SK-N-SH treated with all-trans-retinoic acid at 6 μM for 48 hours (cell line): ENCODE data around the gene DYRK3.

Experiments
- ATAC-seq: fragments of 200-7000 bp; cut with Tn5 transposase; 3 replicates; pipeline ENCODE4 v1.9.1; 2020; ENCODE audit warnings: mild to moderate bottlenecking, moderate library complexity
- ARNTL ChIP-seq: fragments of 450-650 bp; formaldehyde crosslinking; IDR thresholded peaks from 2 replicates; pipeline ENCODE4 v1.5.0; 2020; ENCODE audit warnings: low read depth, mild to moderate bottlenecking, moderate library complexity, borderline replicate concordance
- CREB5 ChIP-seq: fragments of 250-450 bp; sonication (Bioruptor Pico); IDR thresholded peaks from 2 replicates; pipeline ENCODE4 v1.5.1; 2020; ENCODE audit warnings: low read depth, mild to moderate bottlenecking, moderate library complexity
- CSDC2 ChIP-seq: fragments of 250-450 bp; sonication (Bioruptor Pico); IDR thresholded peaks from 2 replicates; pipeline ENCODE4 v1.5.0; 2020; ENCODE audit warnings: mild to moderate bottlenecking, moderate library complexity
- CSRNP3 ChIP-seq: fragments of 250-450 bp; sonication (Bioruptor Pico); IDR thresholded peaks from 2 replicates; pipeline ENCODE4 v1.5.1; 2021; ENCODE audit warnings: mild to moderate bottlenecking, moderate library complexity
- ESRRG ChIP-seq: fragments of 250-450 bp; sonication (Bioruptor Pico); IDR thresholded peaks from 2 replicates; pipeline ENCODE4 v1.6.1; 2021; ENCODE audit warnings: mild to moderate bottlenecking
- OSR1 ChIP-seq: fragments of 250-450 bp; sonication (Bioruptor Pico); IDR thresholded peaks from 2 replicates; pipeline ENCODE4 v1.8.0; 2022; ENCODE audit warnings: moderate library complexity, mild to moderate bottlenecking, inconsistent platforms
- PATZ1 ChIP-seq: fragments of 250-450 bp; sonication (Bioruptor Pico); IDR thresholded peaks from 2 replicates; pipeline ENCODE4 v1.8.0; 2020; ENCODE audit warnings: mild to moderate bottlenecking, moderate library complexity, borderline replicate concordance
- POU6F1 ChIP-seq: fragments of 250-450 bp; sonication (Bioruptor Pico); IDR thresholded peaks from 2 replicates; pipeline ENCODE4 v1.8.0; 2021; ENCODE audit warnings: low read depth, mild to moderate bottlenecking, moderate library complexity, borderline replicate concordance
- PPARA ChIP-seq: fragments of 250-450 bp; sonication (Bioruptor Pico); IDR thresholded peaks from 2 replicates; pipeline ENCODE4 v1.5.0; 2020; ENCODE audit warnings: mild to moderate bottlenecking, borderline replicate concordance
- RARB ChIP-seq: fragments of 250-450 bp; sonication (Bioruptor Pico); IDR thresholded peaks from 2 replicates; pipeline ENCODE4 v1.8.0; 2021; ENCODE audit warnings: mild to moderate bottlenecking, moderate library complexity
- SNAI2 ChIP-seq: fragments of 250-450 bp; sonication (Bioruptor Pico); IDR thresholded peaks from 2 replicates; pipeline ENCODE4 v1.5.0; 2020; ENCODE audit warnings: mild to moderate bottlenecking, moderate library complexity
- TOX ChIP-seq: fragments of 250-450 bp; sonication (Bioruptor Pico); IDR thresholded peaks from 2 replicates; pipeline ENCODE4 v1.8.0; 2021; ENCODE audit warnings: mild to moderate bottlenecking, moderate library complexity, borderline replicate concordance
- TSHZ2 ChIP-seq: fragments of 250-450 bp; sonication (Bioruptor Pico); IDR thresholded peaks from 2 replicates; pipeline ENCODE4 v1.5.0; 2020; ENCODE audit warnings: mild to moderate bottlenecking, moderate library complexity
- ZC3H10 ChIP-seq: fragments of 250-450 bp; sonication (Bioruptor Pico); IDR thresholded peaks from 2 replicates; pipeline ENCODE4 v1.5.1; 2021; ENCODE audit warnings: mild to moderate bottlenecking, moderate library complexity
- ZFP3 ChIP-seq: fragments of 250-450 bp; sonication (Bioruptor Pico); IDR thresholded peaks from 2 replicates; pipeline ENCODE4 v1.5.0; 2020; ENCODE audit warnings: mild to moderate bottlenecking, moderate library complexity
- ZFP30 ChIP-seq: fragments of 450-650 bp; formaldehyde crosslinking; IDR thresholded peaks from 2 replicates; pipeline ENCODE4 v1.5.0; 2022; ENCODE audit warnings: mild to moderate bottlenecking, moderate library complexity
- ZNF565 ChIP-seq: fragments of 450-650 bp; formaldehyde crosslinking; conservative IDR thresholded peaks from 2 replicates; pipeline ENCODE4 v1.5.0; 2020; ENCODE audit warnings: low read depth, mild to moderate bottlenecking, moderate library complexity
- ZNF70 ChIP-seq: fragments of 450-650 bp; formaldehyde crosslinking; IDR thresholded peaks from 2 replicates; pipeline ENCODE4 v1.5.0; 2020; ENCODE audit warnings: mild to moderate bottlenecking, moderate library complexity
- ZNF8 ChIP-seq: fragments of 450-650 bp; formaldehyde crosslinking; IDR thresholded peaks from 2 replicates; pipeline ENCODE4 v1.5.0; 2020; ENCODE audit warnings: mild to moderate bottlenecking, moderate library complexity

The DYRK3 gene

GRCh38 chr1:206680279-206680678, 44.9 kb downstream of the DYRK3 start:
- TF ChIP-seq ZFP3 (no peak), CREB5 (no peak), SNAI2 (CRISPR knock-in tag) (no peak), TSHZ2 (no peak), CSDC2 (CRISPR knock-in tag) (no peak), TOX (CRISPR knock-in tag) (no peak), ZNF70 (CRISPR knock-in tag) (no peak), ESRRG (CRISPR knock-in tag) (no peak)
- no peak for ATAC-seq

- TF ChIP-seq ZFP3 (no peak), ZNF8 (CRISPR knock-in tag) (no peak), TSHZ2 (no peak), CSDC2 (CRISPR knock-in tag) (no peak), OSR1 (CRISPR knock-in tag) (no peak), ARNTL (CRISPR knock-in tag) (no peak), ZFP30 (CRISPR knock-in tag) (no peak), ZC3H10 (CRISPR knock-in tag) (no peak), POU6F1 (CRISPR knock-in tag) (no peak), RARB (CRISPR knock-in tag) (no peak), TOX (CRISPR knock-in tag) (no peak), PPARA (CRISPR knock-in tag) (no peak)
- TF ChIP-seq, all 23 proteins: peak for 0
- ATAC-seq: no peak
Measured at GRCh38 chr1:206681359-206681758, 46.0 kb downstream of the DYRK3 start.

GRCh38 chr1:206682111-206682510, 46.8 kb downstream of the DYRK3 start:
- no peak for ATAC-seq
- no peak for TF ChIP-seq CSDC2 (CRISPR knock-in tag)
- TF ChIP-seq POU6F1 (CRISPR knock-in tag): no peak
- no peak for TF ChIP-seq SNAI2 (CRISPR knock-in tag)
- no peak for TF ChIP-seq ZFP3

GRCh38 chr1:206683313-206683712, 48.0 kb downstream of the DYRK3 start:
- no peak for ATAC-seq
- no peak for TF ChIP-seq ZFP3
- no peak for TF ChIP-seq CSRNP3 (CRISPR knock-in tag)
- no peak for TF ChIP-seq TSHZ2
- no peak for TF ChIP-seq ZFP30 (CRISPR knock-in tag)
- no peak for TF ChIP-seq ESRRG (CRISPR knock-in tag)
- TF ChIP-seq PATZ1 (CRISPR knock-in tag): no peak
- TF ChIP-seq ZNF565 (CRISPR knock-in tag): no peak
- TF ChIP-seq OSR1 (CRISPR knock-in tag): no peak
